GM12878 (cell line): ENCODE results near the gene TBC1D1. TPM values are rescaled to one million over a fixed set of nuclear protein-coding genes. Genes with fewer than 3 reads are reported as not detected.

ENCODE experiments used
- ATAC-seq: fragments of 200-7000 bp; cut with Tn5 transposase; 3 replicates; pipeline ENCODE4 v1.9.1; 2020; ENCODE audit warnings: mild to moderate bottlenecking, moderate library complexity
- BruUV-seq: library from RNA; stranded (reverse); fragments of 400-500 nt; replicated peaks from 2 replicates; lab custom pipeline; 2021; lab: Mats Ljungman, UMichigan
- CTCF ChIA-PET: fragments of 300-600 bp; sonication (Branson Sonifier 250); formaldehyde crosslinking; extraction: SDS; loops from one replicate; lab custom pipeline; 2021; ENCODE audit warnings: inconsistent platforms; lab: Yijun Ruan, JAX
- POLR2A ChIA-PET: fragments of 350-600 bp; formaldehyde crosslinking; extraction: SDS; loops from one replicate; lab custom pipeline; 2021; ENCODE audit warnings: inconsistent platforms; lab: Charles Lee
- RAD21 ChIA-PET: fragments of 300-600 bp; sonication (Branson Sonifier 250); formaldehyde crosslinking; loops from one replicate; lab custom pipeline; 2023; ENCODE audit warnings: antibody characterized with exemption; ENCODE audit not compliant: unreplicated experiment; lab: Charles Lee
- SMC1A ChIA-PET: fragments of 300-600 bp; sonication (Branson Sonifier 250); formaldehyde crosslinking; loops from one replicate; lab custom pipeline; 2023; ENCODE audit not compliant: unreplicated experiment, uncharacterized antibody; lab: Charles Lee
- DNase-seq: peaks from one replicate; pipeline ENCODE4 v3.0.0-alpha.2; 2011; ENCODE audit warnings: low read depth, low spot score
- FAIRE-seq: peaks from 3 replicates; lab custom pipeline; 2011; peaks lifted over from hg19 to GRCh38; lab: Jason Lieb, UNC
- H2AFZ ChIP-seq: 2 replicates; pipeline ENCODE4 v1.6.0; 2011; ENCODE audit warnings: low read depth, low read length, control low read depth; ENCODE audit not compliant: control insufficient read depth
- H3K27ac ChIP-seq: 2 replicates; pipeline ENCODE4 v1.5.1; 2011; ENCODE audit warnings: control low read depth; ENCODE audit not compliant: control insufficient read depth, insufficient read depth
- H3K27me3 ChIP-seq, 2 experiments: replicated peaks in 1 of 2; 2 replicates each; pipeline versions ENCODE4 v1.6.0 to v1.6.1; 2011; ENCODE audit warnings: low read length in 1 of 2; ENCODE audit not compliant: control insufficient read depth in 2 of 2, insufficient read depth in 2 of 2
- H3K36me3 ChIP-seq, 2 experiments: 2 replicates each; pipeline ENCODE4 v1.5.1; 2011; ENCODE audit warnings: low read length in 1 of 2; ENCODE audit not compliant: control insufficient read depth in 2 of 2, insufficient read depth in 2 of 2
- H3K4me1 ChIP-seq: 2 replicates; pipeline ENCODE4 v1.6.1; 2011; ENCODE audit warnings: mild to moderate bottlenecking, low read length, moderate library complexity, mixed read lengths; ENCODE audit not compliant: control insufficient read depth, insufficient read depth
- H3K4me2 ChIP-seq: 2 replicates; pipeline ENCODE4 v1.6.0; 2011; ENCODE audit warnings: control low read depth; ENCODE audit not compliant: control insufficient read depth, insufficient read depth
- H3K4me3 ChIP-seq: fragments of 200-600 bp; sonication (generic); 2 replicates; pipeline ENCODE4 v1.5.1; 2016
- H3K79me2 ChIP-seq: 2 replicates; pipeline ENCODE4 v1.6.0; 2011; ENCODE audit warnings: low read length; ENCODE audit not compliant: control insufficient read depth, insufficient read depth
- H3K9ac ChIP-seq: 2 replicates; pipeline ENCODE4 v1.8.0; 2011; ENCODE audit warnings: low read length, control low read depth, mixed read lengths; ENCODE audit not compliant: control insufficient read depth, insufficient read depth
- H3K9me3 ChIP-seq: replicated peaks from 3 replicates; pipeline ENCODE4 v1.5.1; 2011; ENCODE audit warnings: mild to moderate bottlenecking, low read length; ENCODE audit not compliant: control insufficient read depth, insufficient read depth
- H4K20me1 ChIP-seq: 2 replicates; pipeline ENCODE4 v1.6.0; 2011; ENCODE audit not compliant: control insufficient read depth, insufficient read depth
- ATF7 ChIP-seq: fragments of 450-650 bp; IDR thresholded peaks from 2 replicates; pipeline ENCODE4 v1.6.1; 2016; ENCODE audit warnings: low read depth, mild to moderate bottlenecking
- CHD2 ChIP-seq: IDR thresholded peaks from 2 replicates; pipeline ENCODE4 v1.6.1; 2011; ENCODE audit warnings: low read depth, low read length, improper control_type of control experiment, borderline replicate concordance
- FOXK2 ChIP-seq: fragments of 450-650 bp; IDR thresholded peaks from 2 replicates; pipeline ENCODE4 v1.6.1; 2017; ENCODE audit warnings: mild to moderate bottlenecking, moderate library complexity
- FOXM1 ChIP-seq: IDR thresholded peaks from 2 replicates; pipeline ENCODE4 v1.6.1; 2012; ENCODE audit warnings: low read depth, mild to moderate bottlenecking, inconsistent platforms, low read length, moderate library complexity
- HSF1 ChIP-seq: fragments of 150-350 bp; IDR thresholded peaks from 2 replicates; pipeline ENCODE4 v1.6.1; 2014; ENCODE audit warnings: mild to moderate bottlenecking, low read depth, low read length
- IRF4 ChIP-seq: IDR thresholded peaks from 2 replicates; pipeline ENCODE4 v1.6.1; 2011; ENCODE audit warnings: low read depth, low read length
- MYB ChIP-seq: fragments of 150-350 bp; IDR thresholded peaks from 2 replicates; pipeline ENCODE4 v1.6.1; 2014; ENCODE audit warnings: mild to moderate bottlenecking, low read depth, low read length, borderline replicate concordance
- NFYA ChIP-seq: IDR thresholded peaks from 2 replicates; pipeline ENCODE4 v1.6.1; 2011; ENCODE audit warnings: low read depth, mild to moderate bottlenecking, low read length, improper control_type of control experiment, borderline replicate concordance
- NFYB ChIP-seq: IDR thresholded peaks from 2 replicates; pipeline ENCODE4 v1.6.1; 2011; ENCODE audit warnings: low read depth, mild to moderate bottlenecking, low read length, improper control_type of control experiment, moderate library complexity; ENCODE audit not compliant: insufficient read depth
- PKNOX1 ChIP-seq: fragments of 450-650 bp; IDR thresholded peaks from 2 replicates; pipeline ENCODE4 v1.6.1; 2016; ENCODE audit warnings: mild to moderate bottlenecking
- POLR2A ChIP-seq: IDR thresholded peaks from 2 replicates; pipeline ENCODE4 v1.6.1; 2011; ENCODE audit warnings: low read depth, mild to moderate bottlenecking, low read length
- RB1 ChIP-seq: fragments of 450-650 bp; formaldehyde crosslinking; IDR thresholded peaks from 2 replicates; pipeline ENCODE4 v1.6.1; 2017; ENCODE audit warnings: mild to moderate bottlenecking, borderline replicate concordance
- RBBP5 ChIP-seq: fragments of 200-600 bp; sonication (generic); conservative IDR thresholded peaks from 2 replicates; pipeline ENCODE4 v1.6.1; 2016
- SMAD1 ChIP-seq: fragments of 450-650 bp; IDR thresholded peaks from 2 replicates; pipeline ENCODE4 v1.6.1; 2018; ENCODE audit warnings: mild to moderate bottlenecking, low read depth; ENCODE audit not compliant: partially characterized antibody
- ZBTB11 ChIP-seq: fragments of 450-650 bp; formaldehyde crosslinking; IDR thresholded peaks from 2 replicates; pipeline ENCODE4 v1.5.0; 2022; ENCODE audit warnings: mild to moderate bottlenecking, missing genetic modification characterization
- ZSCAN29 ChIP-seq: fragments of 450-650 bp; IDR thresholded peaks from 2 replicates; pipeline ENCODE4 v1.6.1; 2017; ENCODE audit warnings: mild to moderate bottlenecking, moderate library complexity
- WGBS: methylation state at CpG from one replicate; pipeline ENCODE4 v1.1.6; 2016; ENCODE audit warnings: low lambda C conversion rate; ENCODE audit not compliant: insufficient replicate concordance, insufficient coverage; ENCODE audit errors: missing lambda C conversion rate; 5-methylcytosine and 5-hydroxymethylcytosine counted together
- in situ Hi-C: fragments of 300-500 bp; cut with MboI; formaldehyde crosslinking; loops from 9 replicates; pipeline ENCODE4 v1.14.3; 2018; ENCODE audit warnings: mixed read lengths
- intact Hi-C: fragments of 100-400 bp; cut with micrococcal nuclease; formaldehyde crosslinking; loops from one replicate; pipeline ENCODE4 v1.14.2; 2022; ENCODE audit not compliant: unreplicated experiment
- polyA plus RNA-seq, 11 experiments: library from polyadenylated mRNA; depleted of rRNA in 4 of 11; unstranded in 6 of 11; stranded (reverse) in 5 of 11; fragments of >200 nt; fragmentation: Nextera tagmentation in 4 of 11; fragmentation: Illumina TruSeq in 1 of 11; extraction: Ambion mirVana in 4 of 11; extraction: Trizol in 1 of 11; gene quantifications; 1 replicate in 1 of 11; 2 replicates in 10 of 11; pipeline versions ENCODE4 v1.2.1 to v1.2.3, GENCODE V29; 2011 to 2016; ENCODE audit warnings: inconsistent platforms in 2 of 11, missing spikeins in 2 of 11, low read depth in 1 of 11
- total RNA-seq, 4 experiments: library from RNA; depleted of rRNA in 3 of 4; stranded (reverse); fragments of >200 nt in 3 of 4; fragmentation: Illumina TruSeq in 1 of 4; extraction: Trizol in 1 of 4; gene quantifications; 2 replicates each; pipeline versions ENCODE4 v1.2.1 to v1.2.3, GENCODE V29; 2013 to 2021

The TBC1D1 gene
- total and polyA plus RNA-seq, 10 of the 15 experiments (the other 5 are each of a cell fraction or from before 2014, with no cell fraction given), result 5.3 to 102 (median 57.8) TPM

GRCh38 chr4:38082021-38082420 lies 191.1 kb downstream of the TBC1D1 start (continued):
- TF ChIP-seq PKNOX1 (no peak), CHD2 (no peak), FOXM1 (no peak)
- TF ChIP-seq, all 136 proteins: peak for 0

DNA sequence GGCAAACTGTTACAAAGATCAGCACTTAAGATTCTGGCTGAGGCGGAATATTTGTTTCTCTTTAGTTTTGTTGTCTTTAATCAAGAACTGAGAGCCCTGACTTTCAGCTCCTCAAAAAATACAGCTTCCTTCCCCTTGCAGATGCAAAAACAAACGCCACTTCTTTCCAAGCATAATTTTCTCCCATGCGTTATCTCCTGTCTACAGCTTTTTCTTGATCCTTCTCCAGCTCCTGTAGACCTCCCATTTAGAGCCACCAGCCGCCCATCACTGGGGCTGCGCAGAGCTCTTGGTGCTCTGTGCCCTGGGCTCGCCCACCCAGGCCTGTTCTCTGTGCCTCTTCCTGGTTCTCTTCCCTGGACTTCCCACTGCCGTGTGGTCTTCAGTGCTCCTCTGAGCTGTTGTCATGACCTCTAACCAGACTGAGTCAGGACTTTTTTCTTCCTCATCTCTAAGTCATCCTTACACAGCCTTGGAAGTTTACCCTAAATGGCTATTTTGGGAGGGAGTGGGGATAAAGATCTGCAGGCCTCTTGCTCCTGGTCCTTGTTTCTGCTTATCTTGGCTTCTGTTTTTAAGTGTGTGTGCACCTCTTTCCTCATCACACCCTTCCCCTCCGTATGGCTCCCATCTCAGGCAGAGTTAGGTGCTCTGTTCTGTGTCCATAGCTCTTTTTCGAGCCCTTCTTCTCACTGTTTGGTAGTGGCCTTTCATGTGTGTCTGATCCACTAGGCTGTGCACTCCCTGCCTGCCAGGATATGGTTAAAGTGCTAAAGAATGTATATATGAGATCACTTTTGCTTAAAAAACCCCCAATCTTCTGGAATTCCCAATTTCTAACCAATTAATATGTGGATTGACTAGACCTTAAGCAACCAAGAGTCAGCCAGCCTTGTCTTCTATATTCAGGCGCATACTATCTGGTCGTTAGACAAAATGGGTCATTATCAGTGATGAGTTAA lies 191.8 kb downstream of the TBC1D1 start:
- no peak overlapping the region for H3K9ac ChIP-seq
- ATAC-seq (peak; percentile 21; the same call in 2 of the 3 replicates), FAIRE-seq (no peak), DNase-seq (no peak)
- no peak overlapping the region for H3K4me3 ChIP-seq
- no peak overlapping the region for H2AFZ ChIP-seq
- H3K4me2 ChIP-seq, result no peak overlapping the region
- 93% methylated on average over 11 of the region's 11 CpGs for WGBS
- H3K36me3 ChIP-seq, result peaks cover 0 to 7% of the 10 kb centered on the region in 2 experiments; a peak in 3 of 4 replicates
- in situ Hi-C loops, result no loop called here
- ChIA-PET RAD21 (interaction anchor here (1.0 to 8.3 kb wide), 3 partner anchors 23 to 97 kb away, joined by 4 to 128 read pairs (median 4); no protein-coding TSS in a partner anchor), CTCF (interaction anchor here (0.6 to 1.7 kb wide), 5 partner anchors 14 to 96 kb away, joined by 3 to 6 read pairs (median 4); no protein-coding TSS in a partner anchor), SMC1A (interaction anchor here (1.1 to 2.2 kb wide), 8 partner anchors 8 to 593 kb away, joined by 3 to 9 read pairs (median 4); no protein-coding TSS in a partner anchor), POLR2A (interaction anchor here (0.6 to 1.0 kb wide), 3 partner anchors 12 to 49 kb away, joined by 3 to 4 read pairs (median 3); no protein-coding TSS in a partner anchor)
- no TSS peak for BruUV-seq
- no peaks in the 10 kb centered on the region for H3K27me3 ChIP-seq
- no peaks in the 10 kb centered on the region; the same call in 2 of the 3 replicates for H3K9me3 ChIP-seq
- H3K27ac ChIP-seq, result no peak overlapping the region
- H4K20me1 ChIP-seq, result no peaks in the 10 kb centered on the region
- H3K79me2 ChIP-seq, result peaks cover 4% of the 10 kb centered on the region
- intact Hi-C loops, result no loop called here
- peaks cover 17% of the 10 kb centered on the region for H3K4me1 ChIP-seq
- no peak for TF ChIP-seq NFYB
- TF ChIP-seq RB1, result no peak
- TF ChIP-seq FOXK2, result no peak
- TF ChIP-seq ATF7, result no peak
- no peak for TF ChIP-seq SMAD1
- no peak for TF ChIP-seq RBBP5
- no peak for TF ChIP-seq ZBTB11 (CRISPR knock-in tag)
- TF ChIP-seq HSF1, result no peak
- TF ChIP-seq IRF4, result no peak
- no peak for TF ChIP-seq MYB
- TF ChIP-seq POLR2A, result no peak
- no peak for TF ChIP-seq ZSCAN29
- TF ChIP-seq NFYA, result no peak
